Breast epithelium (tissue), 3 donors: Measurements from ENCODE around the gene PLA2G12A.

Experiments
- POLR2A ChIP-seq: fragments of 450-650 bp; IDR thresholded peaks from one replicate; pipeline ENCODE4 v1.6.1; 2016; ENCODE audit warnings: antibody characterized with exemption, mild to moderate bottlenecking, moderate library complexity
- POLR2AphosphoS5 ChIP-seq, 3 donors: sonication (generic); formaldehyde crosslinking; IDR thresholded peaks; one replicate each; pipeline ENCODE4 v1.6.1; 2017; ENCODE audit warnings: antibody characterized with exemption in 3 of 3
- TF ChIP-seq, protein P1 (sequence below), 3 donors: fragments of 450-650 bp; IDR thresholded peaks; one replicate each; pipeline ENCODE4 v1.5.1; 2016 to 2017; ENCODE audit warnings: antibody characterized with exemption in 3 of 3, mild to moderate bottlenecking in 3 of 3, moderate library complexity in 3 of 3

DNA sequence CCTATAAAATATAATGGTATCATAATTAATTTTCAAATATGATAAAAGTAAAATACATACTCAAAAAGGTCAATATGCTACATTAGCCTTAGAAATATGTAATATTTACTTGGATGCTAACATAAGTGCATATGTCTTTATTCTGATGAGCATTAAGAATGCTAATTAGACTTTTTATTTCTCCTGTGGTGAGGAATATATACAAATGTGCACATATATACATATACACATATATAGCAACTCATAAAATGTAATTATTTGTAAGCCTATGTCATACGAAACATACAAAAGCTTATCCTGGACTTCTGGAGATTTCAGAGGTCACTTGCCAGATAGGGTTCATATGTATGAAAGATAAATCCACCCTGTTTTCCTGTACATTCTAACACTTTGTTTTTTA is 11.1 kb downstream of the PLA2G12A start:
- TF ChIP-seq, protein P1, sequence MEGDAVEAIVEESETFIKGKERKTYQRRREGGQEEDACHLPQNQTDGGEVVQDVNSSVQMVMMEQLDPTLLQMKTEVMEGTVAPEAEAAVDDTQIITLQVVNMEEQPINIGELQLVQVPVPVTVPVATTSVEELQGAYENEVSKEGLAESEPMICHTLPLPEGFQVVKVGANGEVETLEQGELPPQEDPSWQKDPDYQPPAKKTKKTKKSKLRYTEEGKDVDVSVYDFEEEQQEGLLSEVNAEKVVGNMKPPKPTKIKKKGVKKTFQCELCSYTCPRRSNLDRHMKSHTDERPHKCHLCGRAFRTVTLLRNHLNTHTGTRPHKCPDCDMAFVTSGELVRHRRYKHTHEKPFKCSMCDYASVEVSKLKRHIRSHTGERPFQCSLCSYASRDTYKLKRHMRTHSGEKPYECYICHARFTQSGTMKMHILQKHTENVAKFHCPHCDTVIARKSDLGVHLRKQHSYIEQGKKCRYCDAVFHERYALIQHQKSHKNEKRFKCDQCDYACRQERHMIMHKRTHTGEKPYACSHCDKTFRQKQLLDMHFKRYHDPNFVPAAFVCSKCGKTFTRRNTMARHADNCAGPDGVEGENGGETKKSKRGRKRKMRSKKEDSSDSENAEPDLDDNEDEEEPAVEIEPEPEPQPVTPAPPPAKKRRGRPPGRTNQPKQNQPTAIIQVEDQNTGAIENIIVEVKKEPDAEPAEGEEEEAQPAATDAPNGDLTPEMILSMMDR (IDR thresholded peaks at IDR 0.05), result no peak
- TF ChIP-seq POLR2A (no peak), POLR2AphosphoS5 (IDR thresholded peaks at IDR 0.05) (no peak)
